Embryonic facial prominence (tissue), 1 donor: ENCODE data around the gene PIK3CG.

Source experiments
- DNase-seq: peaks from one replicate; pipeline ENCODE4 v3.0.0-alpha.2; 2016; ENCODE audit errors: extremely low spot score

Gene PIK3CG

DNA sequence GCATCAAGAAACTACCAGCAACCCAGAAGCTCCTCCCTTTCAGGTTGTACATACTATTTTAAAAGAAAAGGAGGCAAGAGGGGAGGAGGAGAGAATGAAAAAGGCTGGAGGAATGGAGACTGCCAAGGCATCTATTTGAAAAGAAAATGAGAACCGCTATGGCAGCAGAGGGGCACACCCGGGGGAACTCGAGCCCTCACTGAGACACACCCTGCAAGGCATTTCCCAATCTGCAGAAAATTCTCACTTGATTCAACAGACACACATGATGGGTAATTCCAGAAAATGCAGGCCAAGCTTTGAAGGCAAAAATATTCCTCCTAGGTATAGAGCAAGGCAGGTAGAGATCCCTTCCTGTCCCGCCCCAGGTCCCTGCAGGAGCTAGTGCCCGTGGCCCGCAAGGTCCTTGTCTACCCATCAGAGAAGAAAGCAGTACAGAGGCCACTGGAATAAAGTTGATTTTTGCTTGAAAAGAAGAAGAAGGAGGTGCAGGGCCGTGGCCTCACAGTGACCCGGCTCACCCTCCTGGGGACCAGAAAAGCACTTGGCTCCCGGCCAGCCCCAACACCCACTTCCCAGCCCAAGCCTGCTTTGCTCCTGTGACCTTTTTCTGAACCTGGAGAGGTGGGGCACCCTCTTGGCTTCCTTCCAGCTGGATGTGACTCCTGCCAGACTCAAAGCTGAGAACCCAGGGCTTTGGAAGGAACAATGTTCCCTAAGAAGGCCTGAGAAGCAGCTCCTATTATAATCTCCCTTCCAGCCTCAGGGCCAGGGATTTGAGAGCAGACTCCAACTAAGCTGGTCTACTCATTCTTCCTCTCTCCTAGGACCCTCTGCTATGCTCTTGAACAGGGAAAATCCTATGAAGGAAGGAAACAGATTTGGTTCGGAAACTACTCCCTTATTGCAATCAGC lies 6.2 kb upstream of the PIK3CG start:
- no peak for DNase-seq

- no peak for DNase-seq
These were observed 2.6 kb upstream of the PIK3CG start for GRCh38 chr7:106862317-106863089.

GRCh38 chr7:106863274-106863997 lies 1.6 kb upstream of the PIK3CG start:
- DNase-seq = no peak

DNA sequence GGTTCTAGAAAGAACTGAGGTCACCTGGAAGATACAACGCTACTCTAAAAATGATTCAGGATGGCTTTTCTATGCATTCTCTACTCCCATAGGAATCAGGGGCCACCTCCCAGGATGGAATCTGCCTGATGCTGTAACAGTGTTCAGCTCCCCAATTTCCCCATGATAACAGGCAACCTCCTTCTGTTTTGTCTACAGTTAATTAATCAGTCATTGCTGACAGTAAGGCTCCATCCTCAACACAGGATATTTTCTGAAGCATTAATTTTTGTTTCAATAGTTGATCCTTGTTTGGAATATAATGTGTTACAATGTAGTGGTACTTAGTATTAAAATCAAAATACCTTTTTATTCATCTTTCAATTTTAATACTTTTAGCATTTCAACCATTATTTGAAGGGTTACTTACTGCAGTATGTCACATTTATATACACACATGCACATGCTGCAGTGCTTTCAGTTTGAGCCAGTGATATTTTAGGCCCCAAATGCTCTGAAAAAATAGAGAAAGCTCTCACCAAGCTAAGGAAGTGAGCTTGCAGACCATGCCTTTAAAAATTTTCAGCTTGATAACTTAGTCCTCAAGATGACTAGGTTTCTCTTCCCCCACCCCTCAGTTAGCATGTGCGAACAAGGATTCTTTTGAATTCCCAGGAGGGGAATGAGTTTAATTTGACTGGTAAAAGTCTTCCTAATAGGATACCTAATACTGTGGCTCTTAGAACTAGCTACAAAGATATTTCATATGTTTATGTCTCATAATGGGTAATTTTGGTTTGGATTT lies 592 bp upstream of the PIK3CG start:
- no peak for DNase-seq

- DNase-seq = no peak
These were observed 1.5 kb downstream of the PIK3CG start for GRCh38 chr7:106866298-106867281.

DNA sequence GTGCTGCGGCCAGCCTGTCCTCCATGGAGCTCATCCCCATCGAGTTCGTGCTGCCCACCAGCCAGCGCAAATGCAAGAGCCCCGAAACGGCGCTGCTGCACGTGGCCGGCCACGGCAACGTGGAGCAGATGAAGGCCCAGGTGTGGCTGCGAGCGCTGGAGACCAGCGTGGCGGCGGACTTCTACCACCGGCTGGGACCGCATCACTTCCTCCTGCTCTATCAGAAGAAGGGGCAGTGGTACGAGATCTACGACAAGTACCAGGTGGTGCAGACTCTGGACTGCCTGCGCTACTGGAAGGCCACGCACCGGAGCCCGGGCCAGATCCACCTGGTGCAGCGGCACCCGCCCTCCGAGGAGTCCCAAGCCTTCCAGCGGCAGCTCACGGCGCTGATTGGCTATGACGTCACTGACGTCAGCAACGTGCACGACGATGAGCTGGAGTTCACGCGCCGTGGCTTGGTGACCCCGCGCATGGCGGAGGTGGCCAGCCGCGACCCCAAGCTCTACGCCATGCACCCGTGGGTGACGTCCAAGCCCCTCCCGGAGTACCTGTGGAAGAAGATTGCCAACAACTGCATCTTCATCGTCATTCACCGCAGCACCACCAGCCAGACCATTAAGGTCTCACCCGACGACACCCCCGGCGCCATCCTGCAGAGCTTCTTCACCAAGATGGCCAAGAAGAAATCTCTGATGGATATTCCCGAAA lies 2.7 kb downstream of the PIK3CG start:
- no peak for DNase-seq

GRCh38 chr7:106868364-106868763 lies 3.3 kb downstream of the PIK3CG start:
- no peak for DNase-seq

GRCh38 chr7:106869954-106870353 lies 4.9 kb downstream of the PIK3CG start:
- DNase-seq = no peak

DNA sequence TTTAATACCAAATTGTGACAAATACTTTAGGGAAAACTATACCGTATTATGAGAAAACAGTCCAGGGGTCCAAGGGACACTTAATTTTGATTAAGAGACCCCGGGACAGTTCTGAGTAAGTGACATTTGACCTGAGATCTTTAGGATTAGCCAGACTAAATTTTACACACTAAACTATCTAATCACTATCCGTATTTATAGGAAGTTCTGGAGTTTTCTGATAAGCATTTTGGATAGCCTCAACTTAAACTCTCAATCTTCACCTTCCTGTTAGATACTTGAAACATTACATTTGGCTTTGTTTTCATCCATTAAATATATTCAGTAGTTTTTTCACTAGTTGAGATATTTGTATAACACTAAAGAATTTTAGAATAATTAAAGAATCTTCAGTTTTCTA lies 5.4 kb downstream of the PIK3CG start:
- DNase-seq = no peak

GRCh38 chr7:106870983-106871410 lies 5.9 kb downstream of the PIK3CG start:
- DNase-seq = no peak

GRCh38 chr7:106871793-106872571 lies 6.9 kb downstream of the PIK3CG start:
- no peak for DNase-seq

GRCh38 chr7:106872763-106873162 lies 7.7 kb downstream of the PIK3CG start:
- no peak for DNase-seq

DNA sequence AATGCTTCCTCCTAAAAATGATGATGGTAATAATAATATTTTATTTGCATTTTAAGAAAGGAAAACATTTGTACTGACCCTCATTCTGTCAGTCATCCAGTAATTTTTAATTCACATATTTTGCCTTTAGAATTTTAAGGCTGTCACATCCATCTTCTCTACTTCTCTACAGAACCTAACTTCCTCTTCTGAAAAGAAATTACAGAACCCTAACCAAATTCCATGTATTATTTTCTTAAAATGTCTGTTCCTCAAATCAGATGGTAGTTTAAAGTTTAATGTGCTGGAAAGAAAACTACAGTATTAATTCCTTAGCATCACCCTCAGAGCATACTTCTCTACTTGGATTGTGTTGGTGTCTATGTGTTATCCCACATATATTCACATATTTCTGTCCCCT lies 9.0 kb downstream of the PIK3CG start:
- no peak for DNase-seq

DNA sequence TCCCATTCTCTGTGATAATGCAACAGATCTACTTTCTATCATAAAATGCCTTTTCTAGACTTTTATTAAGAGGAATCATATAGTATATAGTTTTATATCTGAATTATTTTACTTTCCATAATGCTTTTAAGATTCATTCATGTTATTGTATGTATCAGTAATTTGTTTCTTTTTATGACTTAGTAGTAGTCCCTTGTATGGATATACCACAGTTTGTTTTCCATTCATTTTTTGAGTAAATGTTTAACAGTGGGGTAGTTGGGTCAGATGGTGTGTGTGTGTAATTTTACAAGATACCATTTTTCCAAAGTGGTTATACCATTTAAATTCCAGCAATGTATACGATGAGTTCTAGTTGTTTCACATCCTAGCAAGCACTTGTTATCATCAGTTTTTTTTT lies 10.4 kb downstream of the PIK3CG start:
- no peak for DNase-seq

DNA sequence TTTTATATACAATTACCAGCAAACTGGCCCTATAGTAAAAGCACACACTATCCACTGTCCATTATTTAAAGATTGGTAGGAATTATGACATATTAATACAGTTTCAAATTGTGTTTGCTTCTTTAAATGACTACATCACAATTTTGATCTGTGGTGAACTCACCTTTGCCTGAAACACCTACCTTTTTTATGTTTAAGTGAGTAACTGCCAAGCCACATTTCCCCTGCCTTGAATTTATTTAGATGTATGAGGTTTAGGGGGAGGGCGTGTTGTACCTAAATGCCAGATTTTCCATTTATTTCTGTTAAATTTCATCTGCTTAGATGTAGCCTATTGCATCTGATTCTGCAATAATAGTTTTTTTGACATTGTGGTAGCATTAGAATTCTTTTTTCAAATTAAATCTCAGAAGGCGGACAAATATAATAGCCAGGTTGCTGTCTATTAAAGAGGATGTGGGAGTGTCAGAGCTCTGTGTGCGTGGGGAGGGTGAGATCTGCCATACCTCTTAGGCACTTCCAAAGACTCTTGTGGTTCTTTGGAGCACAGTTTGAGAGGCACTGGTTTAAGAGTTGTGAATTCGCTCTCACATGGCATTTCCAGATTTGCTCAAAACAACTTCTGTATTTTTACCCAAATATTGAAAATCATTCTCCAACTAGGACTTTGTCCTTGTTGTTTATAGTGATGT lies 13.8 kb downstream of the PIK3CG start:
- no peak for DNase-seq

DNA sequence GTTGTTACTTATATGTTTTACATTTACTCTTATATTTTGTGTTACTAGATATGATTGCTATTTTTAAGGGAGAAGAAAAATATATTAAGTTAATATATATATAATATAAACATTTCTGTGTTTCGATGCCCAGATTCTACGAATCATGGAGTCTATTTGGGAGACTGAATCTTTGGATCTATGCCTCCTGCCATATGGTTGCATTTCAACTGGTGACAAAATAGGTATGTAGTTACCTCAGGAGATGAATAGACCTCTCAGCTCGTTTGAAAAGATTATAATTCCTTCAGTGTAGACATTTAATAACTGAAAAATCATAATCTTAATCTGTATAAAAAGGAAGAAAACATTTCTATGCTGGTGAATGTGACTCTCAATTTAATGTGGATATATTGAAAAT lies 16.9 kb downstream of the PIK3CG start:
- DNase-seq = no peak

- no peak for DNase-seq
These were observed 18.5 kb downstream of the PIK3CG start for GRCh38 chr7:106883456-106884026.

GRCh38 chr7:106885652-106886051 lies 20.6 kb downstream of the PIK3CG start:
- no peak for DNase-seq
